Epithelial cell of esophagus (primary cell): ENCODE results near the gene ME2.

Experiments used
- DNase-seq: peaks from one replicate; pipeline ENCODE4 v3.0.0; 2010; ENCODE audit warnings: low read depth
- H3K4me3 ChIP-seq: 2 replicates; pipeline ENCODE4 v1.5.1; 2011; ENCODE audit warnings: mild to moderate bottlenecking, low read length, control low read depth
- CTCF ChIP-seq: IDR thresholded peaks from 2 replicates; pipeline ENCODE4 v1.5.1; 2011; ENCODE audit warnings: low read depth, mild to moderate bottlenecking, low read length, control low read depth, inconsistent platforms; ENCODE audit not compliant: insufficient read depth; ENCODE audit errors: missing control alignments

Gene ME2

DNA sequence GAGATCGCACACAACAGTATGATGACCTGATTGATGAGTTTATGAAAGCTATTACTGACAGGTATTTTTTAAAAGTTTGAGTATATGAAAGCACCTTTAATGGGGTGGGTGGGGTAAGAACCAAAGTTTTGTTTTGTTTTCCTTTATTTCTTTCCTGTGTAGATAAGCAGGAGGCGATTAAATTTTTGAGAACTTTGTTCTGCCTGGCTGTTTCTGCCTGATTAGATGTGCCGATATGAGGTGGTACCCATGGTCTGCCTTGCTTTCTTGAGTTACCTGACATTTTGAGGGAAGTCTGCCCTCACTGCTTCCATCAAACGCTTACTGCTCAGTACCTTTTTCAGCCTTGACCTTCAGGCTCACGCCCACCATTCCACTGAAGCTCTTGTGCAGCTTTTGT, 39.2 kb downstream of the ME2 start:
- TF ChIP-seq CTCF: no peak
- DNase-seq: no peak

DNA sequence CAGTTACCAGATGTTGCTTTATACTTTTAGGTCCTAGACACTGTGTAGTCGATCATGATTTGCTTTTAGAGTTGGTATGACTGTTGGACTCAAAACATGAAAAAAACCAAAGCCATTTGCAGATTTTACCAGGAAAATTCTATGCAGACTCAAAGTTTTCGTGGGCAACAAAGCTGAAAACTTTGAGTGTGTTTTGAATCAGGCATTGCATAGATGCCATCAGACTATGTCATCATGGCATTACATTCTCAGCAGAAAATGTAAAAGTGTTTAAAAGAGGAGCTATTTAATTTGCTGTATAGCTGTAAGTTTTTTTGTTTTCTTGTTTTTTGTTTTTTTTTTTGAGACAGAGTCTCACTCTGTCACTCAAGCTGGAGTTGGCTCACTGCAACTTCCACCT, 45.5 kb downstream of the ME2 start:
- no peak for DNase-seq
- no peak for TF ChIP-seq CTCF

More for the DNA sequence above, 39.2 kb downstream of the ME2 start:
- H3K4me3 ChIP-seq: no peak overlapping the region

DNA sequence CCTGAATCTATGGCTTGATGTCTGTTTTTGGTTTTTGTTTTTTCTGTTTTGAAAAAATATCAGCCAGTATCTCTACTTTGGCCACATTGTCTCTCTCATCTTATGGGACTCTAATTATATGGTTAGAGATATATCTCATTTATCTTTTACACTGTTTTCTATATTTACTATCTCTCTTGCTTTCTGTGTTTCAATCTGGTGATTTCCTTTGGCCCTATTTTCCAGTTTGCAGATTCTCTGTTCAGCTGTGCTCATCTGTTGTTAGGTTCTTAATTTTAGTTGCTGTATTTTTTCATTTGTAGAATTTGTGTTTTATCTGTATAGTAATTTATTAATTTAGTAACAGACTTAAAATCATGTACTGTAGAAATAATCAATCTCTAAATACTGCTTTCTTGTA, 47.6 kb downstream of the ME2 start:
- no peak for DNase-seq
- no peak for TF ChIP-seq CTCF
- H3K4me3 ChIP-seq: no peak overlapping the region

More for the DNA sequence above, 45.5 kb downstream of the ME2 start:
- no peak overlapping the region for H3K4me3 ChIP-seq

DNA sequence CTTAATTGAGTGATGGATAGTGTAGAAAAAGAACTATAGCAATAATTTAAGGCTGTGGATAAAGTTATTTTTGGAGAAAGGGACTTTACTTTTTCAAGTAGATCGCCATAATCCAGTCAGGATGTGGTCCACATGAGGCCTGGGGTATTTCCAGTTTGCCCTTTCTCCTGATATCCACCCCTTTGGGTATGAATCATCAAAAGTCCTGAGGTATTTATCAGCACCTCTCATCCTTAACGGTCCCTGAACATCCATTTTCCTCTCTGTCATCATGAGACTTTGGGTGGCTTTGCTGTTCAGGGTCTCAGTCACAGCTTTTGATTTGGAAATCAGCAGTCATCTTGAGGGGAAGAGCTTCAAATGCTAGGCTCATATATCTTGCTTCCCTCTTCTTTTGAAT, 49.6 kb downstream of the ME2 start:
- no peak for TF ChIP-seq CTCF
- no peak overlapping the region for H3K4me3 ChIP-seq
- DNase-seq: peak; percentile 3

- H3K4me3 ChIP-seq: no peak overlapping the region
- DNase-seq: no peak
- TF ChIP-seq CTCF: no peak
These were observed 54.8 kb downstream of the ME2 start for GRCh38 chr18:50933684-50934083.

DNA sequence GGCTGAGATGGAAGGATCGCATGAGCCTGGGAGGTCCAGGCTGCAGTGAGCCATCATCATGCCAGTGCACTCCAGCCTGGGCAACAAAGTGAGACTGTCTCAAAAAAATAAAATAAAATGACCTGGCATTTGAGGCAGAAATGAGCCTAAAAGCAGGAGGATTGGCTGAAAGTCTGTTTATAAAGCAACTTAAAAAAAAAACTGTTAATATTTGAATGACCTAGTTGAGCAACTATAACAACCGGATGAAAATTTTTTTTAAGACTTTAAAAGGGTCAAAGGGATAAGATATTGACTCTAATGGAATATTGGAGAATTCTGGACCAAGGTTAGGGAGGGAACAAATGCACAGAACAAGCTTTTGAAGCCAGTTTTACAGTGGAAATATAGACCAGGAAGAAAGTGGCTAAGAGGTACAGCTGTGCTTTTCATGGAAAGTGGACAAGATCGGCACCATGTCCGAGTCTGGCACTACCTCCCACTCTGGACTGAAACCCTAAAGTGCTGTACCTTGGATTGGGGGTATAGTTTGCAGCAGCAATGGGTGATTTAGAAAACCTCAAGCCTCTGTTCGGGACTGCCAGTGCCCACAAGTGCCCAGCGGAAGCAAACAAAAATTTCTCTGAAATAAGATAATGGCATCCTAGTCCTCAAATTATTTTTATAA, 55.8 kb downstream of the ME2 start:
- no peak for TF ChIP-seq CTCF
- H3K4me3 ChIP-seq: no peak overlapping the region
- DNase-seq: no peak

DNA sequence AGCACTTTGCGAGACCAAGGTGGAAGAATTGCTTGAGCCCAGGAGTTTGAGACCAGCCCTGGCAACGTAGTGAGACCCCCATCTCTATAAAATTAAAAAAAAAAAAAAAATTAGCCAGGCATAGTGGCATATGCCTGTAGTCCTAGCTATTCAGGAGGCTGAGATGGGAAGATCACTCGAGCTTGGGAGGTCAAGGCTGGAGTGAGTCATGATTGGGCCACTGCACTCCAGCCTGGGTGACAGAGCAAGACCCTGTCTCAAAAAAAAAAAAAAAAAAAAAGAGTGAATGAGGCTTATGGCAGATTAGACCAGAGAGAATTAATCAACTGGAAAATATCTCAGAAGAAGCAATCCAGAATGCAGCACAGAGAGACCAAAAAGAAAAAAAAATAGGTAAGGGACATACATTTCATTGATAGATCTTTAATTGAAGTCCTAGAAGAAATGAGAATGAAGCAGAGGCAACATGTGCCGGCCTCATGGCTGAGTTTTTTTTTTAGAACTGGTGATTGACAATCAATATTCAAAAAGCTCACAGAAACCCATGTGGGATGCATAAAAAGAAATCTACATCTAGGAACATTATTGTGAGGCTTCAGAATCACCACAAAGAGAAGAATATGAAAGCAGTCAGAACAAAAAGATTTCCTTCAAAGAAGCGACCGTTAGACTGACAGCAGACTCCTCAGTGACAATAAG, 56.7 kb downstream of the ME2 start:
- no peak for DNase-seq
- TF ChIP-seq CTCF: no peak
- no peak overlapping the region for H3K4me3 ChIP-seq
